Inflammatory macrophage treated with lipopolysaccharide for 1 hour (primary cell): ENCODE data around the gene CTIF.

Experiments
- DNase-seq, 2 donors: peaks; one replicate each; pipeline ENCODE4 v3.0.0-alpha.2; 2020 to 2022

CTIF gene

DNA sequence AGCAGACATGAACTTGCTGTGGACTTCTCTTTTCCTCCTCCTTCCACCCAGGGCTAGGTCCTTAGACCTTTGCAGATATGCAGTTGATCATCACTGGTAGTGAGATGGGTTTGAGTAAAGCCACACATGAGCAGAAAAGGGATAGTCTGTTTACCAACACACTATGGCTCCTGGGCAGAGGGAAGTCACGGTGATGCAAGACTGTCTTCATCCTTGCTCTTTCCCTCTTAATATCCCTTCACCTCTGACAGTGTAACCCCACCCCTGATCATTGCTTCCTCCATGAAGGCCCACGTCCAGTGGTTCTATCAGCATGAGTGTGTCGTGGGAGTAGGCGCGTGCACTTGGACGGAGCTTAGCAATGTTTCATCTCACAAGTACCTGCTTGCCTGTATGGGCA lies 223.2 kb downstream of the CTIF start:
- DNase-seq, result no peak

DNA sequence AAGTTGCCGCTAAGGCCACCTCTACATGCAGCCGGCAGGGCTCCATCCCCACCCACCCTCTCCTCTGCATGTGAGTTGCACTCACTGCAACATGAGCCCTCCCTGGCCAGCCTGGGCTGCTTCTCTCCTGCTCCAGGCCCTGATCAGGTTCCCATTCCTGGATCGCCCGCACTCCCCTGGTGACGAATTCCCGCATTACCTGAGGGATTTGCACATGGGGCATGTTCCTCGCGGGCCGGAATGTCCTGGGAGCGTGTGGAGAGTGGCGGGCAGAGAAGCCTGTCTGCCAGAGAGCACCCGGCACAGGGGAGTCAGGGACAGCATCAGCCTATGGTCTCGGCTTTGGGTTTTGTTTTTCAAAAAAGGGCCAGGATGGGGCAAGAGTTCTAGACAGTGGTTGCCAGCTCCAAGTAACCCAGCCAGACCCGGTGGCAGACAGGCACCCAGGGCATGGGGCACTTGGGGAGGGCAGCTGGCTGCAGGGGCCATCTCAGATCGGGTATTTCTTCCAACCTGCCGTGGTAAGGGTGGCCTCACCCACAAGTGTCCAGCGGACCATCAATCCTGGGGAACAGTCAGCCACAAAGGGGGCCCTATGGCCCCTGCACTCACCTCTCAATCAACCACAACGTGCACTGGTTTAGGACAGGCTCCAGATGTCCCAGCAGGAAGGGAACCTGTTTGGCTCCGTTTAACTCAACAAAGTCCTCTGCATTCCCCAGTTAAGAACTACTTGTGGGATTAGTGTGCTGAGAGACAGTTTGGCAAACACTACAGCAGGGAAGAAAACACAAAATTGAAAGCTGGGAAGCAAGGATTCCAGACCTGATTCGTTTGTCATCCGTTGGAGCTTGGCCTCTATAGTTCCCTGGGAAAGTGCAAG lies 224.2 kb downstream of the CTIF start:
- no peak for DNase-seq

DNA sequence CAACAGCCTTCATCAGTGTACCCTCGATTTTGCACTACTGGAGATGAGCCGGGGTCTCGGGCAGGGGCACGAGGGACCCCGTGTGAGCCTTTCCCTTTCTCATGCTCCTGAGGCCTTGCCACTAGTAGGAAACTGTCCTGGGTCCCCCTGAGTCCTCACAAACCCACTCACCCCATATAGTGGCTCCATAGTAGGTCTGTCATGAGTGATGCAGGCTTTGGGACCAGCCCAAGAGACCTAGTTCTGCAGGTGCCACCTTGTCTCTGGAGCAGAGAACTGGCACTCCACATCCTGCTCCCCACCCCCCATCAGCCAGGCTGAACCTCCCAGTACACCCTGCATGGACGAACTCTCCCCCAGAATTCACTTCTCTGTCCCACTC lies 224.9 kb downstream of the CTIF start:
- DNase-seq, result no peak

DNA sequence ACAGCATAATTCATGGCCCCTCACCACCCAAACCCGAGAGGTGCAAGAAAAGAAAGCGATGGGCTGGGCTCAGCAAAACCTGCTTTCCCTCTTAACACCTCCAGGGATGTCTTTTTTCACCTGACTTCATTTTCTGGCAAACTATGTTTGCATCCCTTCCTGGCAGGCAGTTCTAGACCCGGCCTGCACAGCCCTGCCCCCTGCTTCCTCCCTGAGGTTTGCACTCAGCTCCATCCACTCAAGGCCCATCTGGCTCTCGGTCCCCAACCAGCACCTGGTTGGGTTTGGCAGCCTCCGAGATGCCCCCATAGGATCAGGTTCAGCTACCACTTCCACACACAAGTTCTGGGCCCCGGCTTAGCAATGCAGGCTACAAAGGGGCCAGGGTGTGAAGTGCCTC lies 226.2 kb downstream of the CTIF start:
- no peak for DNase-seq

DNA sequence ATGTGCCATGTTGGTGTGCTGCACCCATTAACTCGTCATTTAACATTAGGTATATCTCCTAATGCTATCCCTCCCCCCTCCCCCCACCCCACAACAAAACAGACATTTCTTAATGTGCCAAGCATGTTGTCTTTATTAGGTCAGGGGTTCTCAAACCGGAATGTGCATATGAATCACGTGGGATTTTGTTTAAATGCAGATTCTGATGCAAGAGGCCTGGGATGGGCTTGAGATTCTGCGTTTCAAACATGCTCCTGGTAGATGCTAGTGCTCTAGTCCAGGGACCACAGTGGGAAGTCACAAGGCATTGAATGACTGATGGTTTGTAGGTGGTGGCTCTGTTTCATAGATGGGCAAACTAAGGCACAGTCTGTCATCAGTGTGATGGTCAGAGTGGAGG lies 227.2 kb downstream of the CTIF start:
- no peak for DNase-seq

DNA sequence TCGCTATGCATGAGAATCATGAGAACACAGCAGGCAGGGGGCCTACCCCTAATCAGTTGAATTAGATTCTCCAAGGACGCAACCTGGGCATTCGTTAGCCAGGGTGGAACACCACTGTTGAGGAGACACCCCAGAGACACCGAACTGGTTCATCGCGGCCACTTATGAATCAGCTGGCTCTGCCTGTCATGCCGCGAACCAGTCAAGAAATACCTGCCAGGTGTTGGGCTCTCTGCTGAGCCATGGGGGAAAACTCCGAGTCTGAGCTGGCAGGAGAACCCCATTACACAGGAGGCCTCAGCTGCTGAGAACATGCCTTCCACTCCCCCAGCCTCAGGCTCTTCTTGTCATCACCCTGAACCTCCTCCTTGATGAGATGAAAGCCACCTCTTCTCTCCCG lies 227.7 kb downstream of the CTIF start:
- no peak for DNase-seq

DNA sequence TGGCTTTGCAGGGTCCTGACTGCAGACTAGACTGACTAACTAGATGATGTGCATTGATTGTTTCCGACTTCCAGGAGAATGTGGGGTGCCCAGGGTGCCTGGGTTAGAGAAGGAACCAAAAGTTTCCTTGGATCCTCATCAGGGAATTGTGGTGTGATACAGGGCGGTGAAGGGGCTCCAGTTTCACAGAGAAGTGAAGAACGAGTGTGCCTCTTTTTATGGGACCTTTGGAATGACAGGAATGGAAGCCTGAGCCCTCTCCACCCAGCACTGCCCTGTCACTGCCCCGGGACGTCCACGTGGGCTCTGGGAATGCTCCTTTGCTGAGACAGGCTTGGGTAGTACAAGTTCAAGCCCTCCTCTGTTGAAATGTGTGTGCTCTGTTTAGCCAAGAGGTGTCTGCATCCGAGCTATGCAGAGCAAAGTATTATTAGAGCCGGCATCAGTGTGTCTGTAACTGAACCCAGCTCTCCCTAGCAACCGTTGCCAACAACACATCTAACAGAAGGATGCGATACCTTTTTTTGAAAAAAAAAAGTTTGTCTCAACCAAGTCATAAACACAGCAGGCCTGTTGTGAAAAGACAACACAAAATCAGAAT lies 228.4 kb downstream of the CTIF start:
- no peak for DNase-seq

DNA sequence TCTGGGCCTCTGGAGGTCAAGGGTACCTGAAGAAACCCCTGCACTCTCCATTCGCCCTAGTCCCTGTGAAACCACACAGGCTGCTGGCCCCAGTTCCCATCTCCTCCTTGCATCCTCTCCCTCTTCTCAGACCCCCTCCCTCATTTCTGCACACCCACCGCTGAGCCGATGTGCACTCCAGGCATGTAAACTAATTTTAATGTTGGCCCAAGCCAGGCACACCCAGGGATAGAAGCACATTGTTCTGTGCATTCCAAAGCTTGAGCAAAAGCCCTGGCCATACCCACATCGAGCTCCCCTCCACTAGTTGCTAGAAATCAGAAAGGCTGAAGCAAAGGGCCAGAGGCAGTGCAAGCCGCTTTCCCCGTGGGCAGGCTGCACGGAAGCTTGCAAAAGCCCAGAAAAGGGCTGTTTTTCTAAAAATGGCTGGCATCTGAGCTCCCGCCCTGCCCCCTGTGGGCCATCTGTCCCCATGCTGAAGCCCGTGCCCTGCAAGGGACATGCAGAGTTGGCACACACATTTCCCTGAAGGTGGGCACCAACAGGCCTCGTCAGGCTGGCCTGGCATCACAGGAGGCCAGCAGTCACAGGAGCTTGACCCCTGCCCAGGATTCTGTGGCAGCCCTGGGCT lies 230.3 kb downstream of the CTIF start:
- DNase-seq, result peak; percentile 30

DNA sequence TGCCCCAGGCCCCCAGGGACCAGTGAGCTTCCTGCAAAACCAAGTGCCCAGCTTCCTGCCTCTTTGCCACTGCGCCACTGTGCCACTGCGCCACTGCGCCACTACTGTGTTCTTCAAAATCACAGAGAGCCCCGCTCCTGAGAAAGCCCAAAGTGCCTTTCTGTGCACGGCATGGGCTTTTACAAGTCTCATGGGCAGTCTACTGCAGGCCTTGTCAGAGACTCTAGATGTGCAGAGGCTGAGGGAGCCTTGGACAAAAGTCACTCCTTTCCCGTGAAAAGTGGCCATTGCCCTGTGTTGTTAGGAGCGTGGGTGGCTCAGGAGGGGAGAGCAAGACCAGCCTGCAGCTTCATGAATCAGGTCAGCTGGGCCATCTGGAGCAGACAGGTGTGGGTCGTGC lies 231.4 kb downstream of the CTIF start:
- no peak for DNase-seq

DNA sequence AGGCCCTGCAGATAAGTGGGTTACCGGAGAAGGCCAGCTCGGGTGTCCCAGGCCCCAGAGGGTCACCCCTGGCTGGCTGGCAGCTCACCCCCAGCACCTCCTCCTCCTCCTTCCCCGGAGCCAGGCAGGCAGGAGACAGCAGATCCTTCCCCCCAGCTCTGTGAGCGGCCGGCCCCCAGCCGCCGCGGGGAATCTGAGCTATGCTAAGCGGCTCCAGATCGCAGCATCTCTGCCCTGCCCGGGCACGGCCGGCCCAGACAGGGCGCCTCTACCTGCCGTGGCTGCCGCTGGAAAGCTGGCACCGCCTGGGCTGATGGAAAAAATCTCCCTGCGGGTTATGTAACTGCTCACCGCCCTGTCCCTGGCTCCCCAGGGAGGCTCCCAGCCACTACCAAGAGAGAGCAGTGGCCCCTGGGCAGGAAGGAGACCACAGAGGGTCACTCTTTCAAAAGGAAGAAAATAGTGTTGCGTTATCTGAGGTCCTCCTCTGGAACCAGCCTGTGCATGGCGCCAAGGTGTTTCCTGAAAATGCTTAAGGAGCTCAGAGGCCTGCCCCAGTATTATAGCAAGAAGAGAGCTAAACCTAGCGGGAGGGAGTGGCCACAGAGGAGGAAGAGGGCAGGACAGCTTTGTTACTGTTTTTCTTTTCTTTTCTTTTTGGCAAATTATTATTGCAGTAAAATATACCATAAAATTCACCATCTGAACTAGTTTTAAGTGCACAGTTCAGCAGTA lies 233.0 kb downstream of the CTIF start:
- DNase-seq, result no peak

DNA sequence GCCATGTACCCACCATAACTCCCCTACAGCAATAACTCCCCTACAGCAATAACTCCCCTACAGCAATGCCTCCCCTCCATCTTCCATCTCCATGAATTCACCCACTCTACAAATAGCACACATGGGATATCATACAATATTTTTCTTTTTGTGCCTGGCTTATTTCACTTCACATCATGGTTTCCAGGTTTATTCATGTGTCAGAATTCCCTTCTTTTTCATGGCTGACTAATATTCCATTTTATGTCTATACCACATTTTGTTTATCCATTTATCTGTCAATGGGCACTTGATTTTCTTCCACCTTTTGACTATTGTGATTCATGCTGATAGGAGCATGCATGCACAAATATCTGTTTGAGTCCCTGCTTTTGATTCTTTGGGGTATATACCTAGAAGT lies 233.6 kb downstream of the CTIF start:
- DNase-seq, result no peak

DNA sequence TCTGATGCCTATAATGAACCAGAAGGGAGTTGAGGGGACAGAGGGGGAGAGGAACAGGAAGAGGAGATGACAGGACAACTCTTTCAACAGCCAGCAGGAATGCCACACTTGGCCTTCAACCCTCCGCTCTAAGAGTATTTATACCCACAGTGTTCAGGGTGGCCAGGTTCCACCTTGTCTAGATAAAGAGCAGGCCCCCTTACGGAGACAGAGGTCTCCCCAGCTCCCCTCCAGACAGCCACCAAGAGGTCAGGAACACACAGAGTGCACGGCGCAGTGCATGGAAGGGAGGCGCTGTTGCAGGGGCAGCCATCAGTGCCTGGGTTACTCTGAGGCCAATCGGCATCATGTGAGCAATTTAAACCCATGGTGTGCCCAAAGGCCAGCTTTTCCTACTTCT lies 235.0 kb downstream of the CTIF start:
- DNase-seq, result no peak

DNA sequence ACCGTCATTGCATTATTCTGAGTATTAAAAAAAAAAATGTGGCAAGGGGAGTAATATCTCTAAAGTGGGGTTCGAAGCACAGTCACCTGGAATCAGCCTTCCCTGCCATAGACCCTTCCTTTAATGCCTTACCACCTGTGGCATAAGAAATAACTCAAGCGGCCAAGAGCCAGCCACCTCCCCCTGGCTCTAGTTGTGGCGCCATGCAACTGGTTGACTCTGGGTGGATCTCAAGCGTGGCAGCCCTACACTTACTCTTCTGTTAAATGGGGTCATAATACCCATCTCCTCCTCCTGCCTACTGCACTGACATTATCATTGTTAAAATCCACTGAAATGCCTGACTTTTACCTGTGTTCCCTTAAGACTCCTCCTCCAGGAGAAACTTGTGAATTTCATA lies 236.1 kb downstream of the CTIF start:
- no peak for DNase-seq

DNA sequence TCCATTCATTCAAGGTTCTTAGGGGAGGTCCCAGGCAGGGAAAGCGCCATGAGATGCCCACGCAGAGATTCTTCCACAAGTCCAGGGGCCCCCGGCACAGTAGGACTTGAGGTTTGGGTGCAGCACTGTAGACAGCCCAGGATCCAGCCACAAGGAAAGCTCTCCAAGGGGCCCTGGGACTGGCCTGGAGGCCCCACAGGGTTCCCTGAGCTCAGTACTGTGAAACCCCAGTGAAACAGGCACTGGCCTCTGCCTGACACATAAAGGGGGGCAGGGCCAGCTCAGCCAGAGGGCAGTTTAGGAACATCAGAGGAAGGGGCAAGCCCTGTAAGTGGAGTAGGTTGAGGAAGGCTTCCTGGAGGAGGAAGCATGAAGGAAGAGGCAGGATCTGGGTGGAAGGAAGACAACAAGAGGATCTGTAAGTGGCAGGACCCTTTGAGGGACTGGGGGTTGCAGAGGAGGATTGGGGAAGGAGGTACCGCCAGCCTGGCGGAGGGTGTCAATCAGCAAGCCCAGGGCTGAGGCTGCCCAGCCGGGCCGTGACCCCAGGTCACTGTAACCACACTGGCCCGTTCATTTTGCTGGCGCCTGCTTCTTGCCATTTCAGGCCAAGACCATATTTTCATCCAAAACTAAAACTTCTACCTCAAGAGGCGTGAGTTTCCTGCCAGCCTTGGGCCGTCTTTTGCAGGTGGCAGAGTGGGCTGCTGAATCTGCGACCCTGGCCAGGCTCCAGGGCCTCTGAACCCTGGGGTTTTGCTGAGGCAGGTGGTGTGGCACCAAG lies 236.7 kb downstream of the CTIF start:
- no peak for DNase-seq

DNA sequence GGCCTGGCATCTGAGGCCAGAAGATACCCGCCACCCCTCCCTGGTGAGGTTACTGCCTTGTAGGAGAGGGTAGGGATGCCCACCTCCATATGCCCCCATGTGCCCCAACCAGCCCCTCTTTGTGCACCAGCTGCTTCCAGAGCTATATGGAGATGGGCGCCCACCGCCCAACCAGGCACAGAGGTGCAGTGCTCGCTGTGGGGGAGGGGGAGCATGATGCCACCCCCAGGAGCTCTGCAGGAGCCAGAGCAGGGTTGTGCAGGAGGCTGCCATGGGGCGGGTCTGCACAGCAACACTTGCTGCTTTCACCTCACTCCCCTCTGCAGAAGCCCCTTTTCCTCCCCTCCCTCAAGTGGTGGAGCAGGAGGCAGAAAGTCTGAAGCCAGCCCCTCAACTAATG lies 237.3 kb downstream of the CTIF start:
- DNase-seq, result no peak

DNA sequence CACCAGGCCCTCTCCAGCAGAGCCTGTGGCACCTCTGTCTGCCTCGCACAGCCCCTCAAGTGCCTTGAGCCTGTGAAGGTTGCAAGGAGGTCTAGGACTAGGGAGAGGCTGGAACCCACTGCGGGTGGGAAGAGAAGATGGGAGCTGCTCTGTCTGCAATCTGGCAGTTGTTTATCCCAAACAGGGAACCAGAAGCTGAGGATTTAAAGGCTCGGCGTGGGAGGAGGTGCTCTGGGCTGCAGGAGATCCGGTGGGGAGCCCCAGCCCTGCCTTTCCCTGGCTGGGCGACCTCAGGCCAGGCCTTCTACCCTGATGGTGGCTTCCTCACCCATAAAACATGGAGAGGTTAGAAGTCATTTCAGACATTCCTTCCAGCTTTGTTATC lies 237.8 kb downstream of the CTIF start:
- DNase-seq, result peak in 1 of 2 donors; percentile 57

DNA sequence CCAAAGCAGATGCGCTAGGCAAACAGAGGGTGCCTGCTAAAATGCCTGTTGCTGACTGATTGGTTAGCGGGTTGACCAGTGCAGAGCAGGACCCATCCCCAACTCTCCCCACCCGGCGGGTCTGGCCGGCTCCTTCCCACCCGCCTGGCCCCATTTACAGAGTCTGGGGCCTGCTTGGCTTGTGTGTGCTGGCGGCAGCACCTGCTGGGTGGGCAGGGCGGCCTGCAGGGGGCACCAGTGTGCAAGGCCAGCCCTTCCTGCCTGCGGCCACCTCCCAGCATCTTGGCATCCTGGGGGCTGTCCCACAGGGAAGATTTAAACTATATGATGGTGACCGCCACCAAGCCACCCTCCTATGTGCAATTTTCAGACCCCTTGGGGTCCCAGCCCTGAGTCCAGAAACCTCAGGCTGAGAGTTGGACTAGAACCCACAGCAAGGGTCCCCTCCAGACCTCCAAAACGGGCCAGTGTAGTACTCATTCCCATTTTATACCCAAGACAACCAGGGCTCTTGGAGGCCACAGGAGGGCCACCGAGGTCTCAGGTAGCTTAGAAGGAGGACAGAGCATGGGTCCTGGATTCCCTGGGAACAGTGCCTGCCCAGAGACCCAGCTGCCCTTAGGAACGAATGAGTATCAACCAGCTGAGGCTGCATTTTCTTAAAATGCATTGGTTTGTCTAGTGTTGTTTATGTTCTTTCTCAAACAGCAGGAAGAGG lies 238.4 kb downstream of the CTIF start:
- peak in 1 of 2 donors; percentile 58 for DNase-seq

DNA sequence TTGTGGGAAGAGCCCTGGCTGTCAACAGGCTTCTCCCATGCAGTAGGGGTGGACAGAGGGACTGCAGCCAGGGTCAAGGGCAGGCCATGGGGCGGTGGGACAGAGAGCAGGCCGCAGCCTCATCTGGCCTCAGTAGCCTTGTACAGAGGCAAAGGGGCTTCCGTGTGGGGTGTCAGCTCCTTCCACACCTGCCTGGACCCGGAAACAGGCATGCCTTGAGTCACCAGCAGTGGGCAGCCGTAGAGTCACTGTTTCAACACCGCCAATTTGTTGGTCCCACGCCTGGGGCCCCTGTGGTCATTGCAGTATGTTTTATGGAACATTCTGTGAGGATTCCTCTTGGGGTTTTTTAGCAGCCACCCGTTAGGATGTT lies 238.9 kb downstream of the CTIF start:
- DNase-seq, result peak; percentile 29 to 72

DNA sequence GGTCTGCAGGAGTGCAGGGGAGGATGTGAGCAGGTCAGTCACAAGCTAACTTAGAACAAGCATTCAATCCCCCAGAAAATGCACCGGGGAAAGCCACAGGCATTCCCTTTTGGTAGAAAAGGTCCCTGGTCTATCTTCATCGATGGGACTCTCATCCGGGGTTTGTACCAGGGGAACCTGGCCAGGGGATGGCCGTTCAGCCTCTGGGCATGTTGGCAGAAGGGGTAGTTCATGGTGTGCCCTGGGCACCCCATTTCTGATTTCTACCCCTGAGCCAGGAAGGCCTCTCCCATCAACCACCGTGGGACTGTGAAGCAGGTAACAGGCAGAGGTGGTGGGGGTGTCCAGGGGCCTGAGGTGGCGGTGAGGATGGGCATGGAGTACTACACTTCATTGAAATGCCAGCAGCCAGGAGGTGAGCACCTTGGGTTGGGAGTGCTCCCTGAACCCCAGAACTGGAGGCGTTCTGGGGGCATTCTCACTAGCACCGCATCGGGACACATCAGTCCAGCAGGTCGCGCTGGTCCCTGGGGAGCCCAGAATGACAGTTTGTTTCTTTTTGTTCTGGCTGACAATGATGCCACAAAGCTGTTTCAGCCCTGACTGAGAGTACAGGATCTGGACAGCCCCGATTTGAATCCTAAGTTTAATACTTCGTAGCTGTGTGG lies 239.6 kb downstream of the CTIF start:
- no peak for DNase-seq

DNA sequence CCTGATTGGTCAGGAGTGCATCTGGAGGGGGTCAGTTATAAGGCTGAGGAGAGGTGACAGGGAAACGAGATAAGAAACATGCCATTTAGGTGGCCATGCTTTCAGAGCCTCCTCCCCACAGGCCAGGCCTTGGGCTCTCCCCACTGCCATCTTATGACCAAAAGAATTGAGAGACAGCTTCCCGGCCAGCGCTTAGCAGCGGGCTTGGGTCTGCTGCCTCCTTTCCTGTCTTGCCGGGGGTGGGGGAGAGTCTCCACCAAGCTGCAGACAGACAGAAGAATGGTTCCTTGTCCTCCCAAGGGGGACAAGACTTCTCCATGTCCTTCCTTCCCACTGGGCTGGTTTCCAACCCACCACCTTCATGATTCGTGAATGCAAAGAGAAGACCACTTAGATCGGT lies 240.6 kb downstream of the CTIF start:
- DNase-seq, result no peak

DNA sequence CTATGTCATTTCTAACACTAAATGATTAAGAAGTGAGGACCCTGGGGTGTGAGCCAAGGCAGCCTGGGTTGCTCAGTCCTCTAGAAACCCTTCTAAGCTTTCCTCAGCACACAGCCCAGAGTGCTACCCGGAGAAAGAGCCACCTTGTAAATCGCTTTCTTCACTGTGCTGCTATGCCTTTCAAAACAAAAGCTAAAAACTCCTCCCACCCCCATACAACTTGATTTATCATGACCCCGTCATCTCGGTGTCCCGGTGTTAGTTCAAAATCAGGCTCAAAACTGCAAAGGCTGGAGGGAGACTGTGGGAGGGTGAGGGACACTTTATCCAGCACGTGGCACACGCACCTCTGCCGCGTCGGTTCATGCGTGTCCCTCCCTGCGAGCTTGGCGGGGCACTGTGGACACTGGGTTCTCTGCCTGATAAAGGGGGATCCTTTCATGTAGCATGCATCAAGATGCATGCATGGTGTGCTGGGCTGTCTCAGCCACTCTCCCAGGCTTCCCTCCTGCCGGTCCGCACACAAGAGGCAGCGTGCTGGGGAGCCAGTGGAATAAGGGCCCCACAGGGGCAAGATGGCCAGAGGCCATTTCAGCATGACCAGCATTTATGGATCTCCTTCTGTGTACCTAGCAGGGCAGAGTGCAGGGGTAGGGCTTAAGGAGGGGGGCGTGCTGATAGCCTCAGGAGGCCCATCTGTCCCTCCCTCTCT lies 241.5 kb downstream of the CTIF start:
- DNase-seq, result no peak
